ENCODE data around the gene MT1A.

The MT1A gene

GRCh38 chr16:56631197-56631596 lies 7.3 kb upstream of the MT1A start:
- DNase-seq (ENCODE audit: low read depth in 2 of 2) = no peak

DNA sequence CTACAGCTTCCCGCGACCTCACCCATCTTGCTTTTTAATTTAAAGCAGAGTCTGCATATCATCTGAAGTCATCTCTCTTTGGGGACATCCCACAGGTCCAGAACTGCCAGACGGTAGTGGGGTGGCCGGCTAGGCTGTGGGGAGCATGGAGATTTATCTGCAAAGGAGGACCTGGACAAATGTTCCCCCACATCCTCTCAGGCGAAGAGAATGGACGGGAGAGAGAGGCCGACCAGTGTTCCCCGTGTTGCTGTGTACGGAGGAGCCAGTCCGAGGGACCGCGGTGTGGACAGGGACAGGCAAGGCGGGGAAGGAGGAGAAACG lies 6.7 kb upstream of the MT1A start:
- DNase-seq (ENCODE audit: low read depth in 2 of 2) = no peak

GRCh38 chr16:56632156-56632847 lies 6.2 kb upstream of the MT1A start, which contains the start of gene MT1M:
Gene MT1M, plus strand, starts transcription at chr16:56632659. Its CDS starts 73 bp downstream, at chr16:56632732.
- DNase-seq (ENCODE audit: low read depth in 2 of 2) = no peak

DNA sequence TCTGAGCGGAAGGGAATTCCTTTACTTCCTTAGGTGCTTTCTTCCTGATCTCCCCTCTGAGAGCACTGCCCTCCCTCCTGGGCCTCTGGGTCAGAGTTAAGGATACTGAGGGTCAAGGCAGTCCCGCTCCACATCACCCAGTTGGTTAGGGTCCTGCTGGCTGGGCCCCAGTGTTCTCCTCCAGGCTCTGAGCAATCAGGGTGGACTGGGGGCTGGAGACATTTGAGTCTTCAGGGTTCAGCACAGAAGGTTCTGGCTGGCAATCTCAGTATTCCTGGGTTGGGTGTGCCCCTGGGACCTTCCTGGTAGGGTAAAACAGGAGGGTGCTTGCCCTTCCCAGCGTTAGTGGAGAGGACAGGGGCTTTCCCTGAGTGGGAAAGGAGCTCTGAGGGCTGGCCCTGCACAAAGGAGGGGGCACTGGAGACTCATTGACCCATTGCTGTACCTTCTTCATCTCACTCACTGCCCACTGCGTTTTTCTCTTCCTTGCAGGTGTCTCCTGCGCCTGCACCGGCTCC lies 5.6 kb upstream of the MT1A start:
- no peak for DNase-seq (ENCODE audit: low read depth in 2 of 2)

DNA sequence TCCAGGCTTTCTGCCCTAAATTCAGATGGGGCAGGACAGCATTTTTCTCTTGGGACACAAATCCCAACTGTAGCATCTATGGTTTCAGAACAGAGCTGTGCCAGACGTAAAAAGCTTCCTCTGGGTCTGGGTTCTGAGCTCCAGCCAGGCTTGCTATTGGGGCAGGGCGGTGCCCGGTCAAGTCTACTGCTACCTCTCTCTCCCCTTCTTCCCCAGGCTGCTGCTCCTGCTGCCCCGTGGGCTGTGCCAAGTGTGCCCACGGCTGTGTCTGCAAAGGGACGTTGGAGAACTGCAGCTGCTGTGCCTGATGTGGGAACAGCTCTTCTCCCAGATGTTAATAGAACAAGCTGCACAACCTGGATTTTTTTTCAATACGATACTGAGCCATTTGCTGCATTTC lies 4.9 kb upstream of the MT1A start:
- DNase-seq (ENCODE audit: low read depth in 2 of 2) = no peak

DNA sequence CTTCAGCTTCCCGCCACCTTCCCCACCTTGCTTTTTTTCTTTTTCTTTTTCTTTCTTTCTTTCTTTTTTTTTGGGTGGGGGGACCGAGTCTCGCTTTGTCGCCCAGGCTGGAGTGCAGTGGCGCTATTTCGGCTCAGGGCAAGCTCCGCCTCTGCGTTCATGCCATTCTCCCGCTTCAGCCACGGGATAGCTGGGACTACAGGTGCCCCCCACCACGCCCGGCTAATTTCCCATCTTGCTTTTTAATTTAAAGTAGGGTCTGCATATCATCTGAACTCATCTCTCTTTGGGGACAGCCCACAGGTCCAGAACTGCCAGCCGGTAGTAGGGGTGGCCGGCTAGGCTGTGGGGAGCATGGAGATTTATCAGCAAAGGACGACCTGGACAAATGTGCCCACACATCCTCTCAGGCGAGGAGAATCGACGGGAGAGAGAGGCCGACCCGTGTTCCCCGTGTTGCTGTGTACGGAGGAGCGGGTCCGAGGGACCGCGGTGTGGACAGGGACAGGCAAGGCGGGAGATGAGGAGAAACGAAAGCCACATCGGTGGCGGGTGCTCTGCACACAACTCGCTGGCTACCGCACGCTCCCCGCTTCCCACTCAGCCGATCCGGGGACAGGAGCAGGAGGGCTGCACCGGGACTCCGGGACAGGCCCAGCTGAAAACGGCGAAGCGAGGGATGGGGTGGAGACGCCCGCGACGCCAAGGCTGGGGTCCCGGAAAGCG lies 3.6 kb upstream of the MT1A start:
- DNase-seq (ENCODE audit: low read depth in 2 of 2) = no peak

DNA sequence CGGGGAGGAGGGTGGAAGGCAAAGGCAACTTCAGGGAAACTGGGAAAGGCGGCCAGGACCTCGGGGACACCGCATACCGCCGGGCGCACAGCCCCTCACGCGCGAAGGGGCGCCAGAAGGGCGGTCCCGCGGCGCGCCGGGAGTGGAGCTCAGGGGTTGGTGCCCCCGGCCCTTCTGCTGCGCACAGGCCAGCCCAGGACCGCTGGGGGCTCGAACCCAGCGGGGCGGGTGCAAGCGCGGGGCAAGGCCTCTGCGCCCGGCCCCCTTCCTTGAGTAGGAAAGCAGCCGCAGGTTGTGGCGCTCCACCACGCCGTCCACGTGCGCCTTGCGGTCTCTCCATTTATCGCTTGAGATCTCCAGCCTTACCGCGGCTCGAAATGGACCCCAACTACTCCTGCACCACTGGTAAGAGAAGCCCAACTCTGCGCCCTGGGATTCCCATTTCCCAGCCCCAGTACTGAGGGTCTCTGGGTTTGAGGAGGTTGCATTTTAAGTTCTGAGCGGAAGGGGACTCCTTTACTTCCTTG lies 3.0 kb upstream of the MT1A start:
- DNase-seq (ENCODE audit: low read depth in 2 of 2) = no peak

GRCh38 chr16:56636616-56637413 lies 1.7 kb upstream of the MT1A start:
- no peak for DNase-seq (ENCODE audit: low read depth in 2 of 2)

GRCh38 chr16:56639045-56639444 lies 579 bp downstream of the MT1A start:
- no peak for DNase-seq (ENCODE audit: low read depth in 2 of 2)

- no peak for DNase-seq (ENCODE audit: low read depth in 2 of 2)
Observed at GRCh38 chr16:56640076-56640475, 1.6 kb downstream of the MT1A start.

- no peak for DNase-seq (ENCODE audit: low read depth in 2 of 2)
Observed at GRCh38 chr16:56641166-56641565, 2.7 kb downstream of the MT1A start.

GRCh38 chr16:56643080-56643778 lies 4.8 kb downstream of the MT1A start:
- DNase-seq (ENCODE audit: low read depth in 2 of 2) = peak; percentile 42 to 73

DNA sequence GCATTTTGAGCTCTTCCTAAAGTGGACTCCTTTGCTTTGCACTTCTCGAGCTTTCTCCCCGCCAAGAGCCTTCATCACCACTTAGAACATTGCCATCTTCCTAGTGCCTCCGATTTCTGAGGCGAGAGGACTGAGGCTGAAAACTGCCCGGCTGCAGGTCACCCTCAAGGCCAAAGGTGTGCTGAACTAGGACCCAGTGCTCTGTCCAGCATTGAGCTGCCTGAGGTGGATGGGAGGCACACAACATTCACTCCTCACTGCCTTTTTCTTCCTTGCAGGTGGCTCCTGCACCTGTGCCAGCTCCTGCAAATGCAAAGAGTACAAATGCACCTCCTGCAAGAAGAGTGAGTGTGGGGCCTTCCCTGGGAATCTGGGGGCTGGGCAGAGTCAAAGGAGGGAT lies 5.4 kb downstream of the MT1A start:
- DNase-seq (ENCODE audit: low read depth in 2 of 2) = no peak

- DNase-seq (ENCODE audit: low read depth in 2 of 2) = no peak
Observed at GRCh38 chr16:56645311-56645710, 6.8 kb downstream of the MT1A start.

GRCh38 chr16:56645838-56646237 lies 7.4 kb downstream of the MT1A start:
- no peak for DNase-seq (ENCODE audit: low read depth in 2 of 2)

GRCh38 chr16:56647641-56648431 lies 9.4 kb downstream of the MT1A start:
- DNase-seq (ENCODE audit: low read depth in 2 of 2) = no peak

- DNase-seq (ENCODE audit: low read depth in 2 of 2) = no peak
Observed at GRCh38 chr16:56649271-56649670, 10.8 kb downstream of the MT1A start.

DNA sequence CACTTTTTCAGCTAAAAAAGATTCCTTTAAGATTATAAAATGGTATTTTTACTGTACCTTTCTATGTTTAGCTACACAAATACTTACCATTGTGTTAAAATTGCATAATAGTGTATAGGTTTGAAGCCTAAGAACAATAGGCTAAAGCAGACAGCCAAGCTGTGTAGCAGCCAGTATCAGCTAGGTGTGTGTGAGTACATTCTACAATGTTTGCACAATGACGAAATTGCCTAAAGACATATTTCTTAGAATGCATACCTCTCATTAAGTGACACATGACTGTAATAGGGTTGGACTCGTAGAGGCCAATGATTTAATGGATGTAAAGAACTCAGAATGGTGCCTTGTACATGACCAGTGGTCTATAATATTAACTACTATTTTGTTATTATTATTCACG lies 11.4 kb downstream of the MT1A start:
- no peak for DNase-seq (ENCODE audit: low read depth in 2 of 2)

DNA sequence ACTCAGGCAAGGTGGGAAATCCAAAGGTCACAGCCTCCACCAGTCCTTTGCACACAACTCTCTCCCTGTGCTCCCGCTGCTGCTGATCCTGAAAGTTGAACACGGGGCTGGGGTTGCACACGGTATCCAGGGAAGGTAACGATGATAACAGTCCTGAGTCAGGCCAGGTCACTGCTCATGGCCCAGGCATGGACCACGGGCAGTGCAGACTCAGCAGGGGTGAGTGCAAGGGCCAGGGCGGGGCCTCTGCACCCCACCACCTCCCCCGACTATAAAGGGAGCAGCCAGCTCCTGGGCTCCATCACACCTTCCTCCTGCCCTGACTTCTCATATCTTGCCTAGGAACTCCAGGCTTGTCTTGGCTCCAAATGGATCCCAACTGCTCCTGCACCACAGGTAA lies 13.1 kb downstream of the MT1A start, which contains the start of gene MT1B:
Gene MT1B, plus strand, starts transcription at position 301 of the 400 bp plus-strand sequence. Its CDS starts 68 bp downstream, at position 369.
- DNase-seq (ENCODE audit: low read depth in 2 of 2) = no peak

GRCh38 chr16:56652600-56652999 lies 14.1 kb downstream of the MT1A start:
- DNase-seq (ENCODE audit: low read depth in 2 of 2) = no peak

GRCh38 chr16:56653218-56653617 lies 14.8 kb downstream of the MT1A start:
- DNase-seq (ENCODE audit: low read depth in 2 of 2) = no peak
